ENCODE data around the gene ACTL8.

DNA sequence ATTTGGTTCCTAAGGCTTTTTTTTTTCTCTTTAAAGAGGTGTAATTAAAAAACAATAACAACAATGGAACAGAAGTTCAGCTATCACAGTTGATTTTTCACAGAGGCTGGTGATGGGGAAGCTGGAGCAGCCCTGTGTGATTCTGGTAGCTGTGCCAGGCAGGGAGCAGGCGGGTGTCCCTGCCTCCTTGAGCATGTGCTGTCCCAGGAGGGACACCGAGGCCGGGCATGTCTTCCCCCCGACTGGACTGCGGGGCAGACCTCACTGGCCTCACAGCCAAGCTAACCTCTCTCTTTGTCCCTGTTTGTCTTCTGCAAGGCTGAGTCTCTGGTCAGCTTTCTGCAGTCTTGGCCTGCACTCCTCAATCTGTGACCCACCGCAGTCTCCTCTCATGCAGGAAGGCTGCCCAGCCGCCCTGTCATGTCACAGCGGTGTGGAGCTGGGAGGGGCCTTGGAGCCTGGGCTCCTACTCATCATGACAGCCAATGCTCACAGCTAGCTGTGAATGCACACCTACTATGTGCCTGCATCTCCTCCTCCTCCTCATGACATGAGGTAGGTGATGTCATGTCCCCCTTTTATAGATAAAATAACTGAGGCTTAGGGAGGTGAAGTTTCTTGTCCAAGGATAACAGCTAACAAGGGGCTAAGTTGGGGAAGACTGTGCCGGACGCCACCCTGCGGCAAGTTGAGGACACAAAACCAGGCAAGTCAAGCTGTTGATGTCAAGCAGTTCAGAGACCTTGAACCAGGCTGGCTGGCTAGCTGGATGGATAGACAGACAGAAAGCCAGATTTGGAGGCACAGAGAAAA lies 10.3 kb upstream of the ACTL8 start:
- TF ChIP-seq, protein P1, sequence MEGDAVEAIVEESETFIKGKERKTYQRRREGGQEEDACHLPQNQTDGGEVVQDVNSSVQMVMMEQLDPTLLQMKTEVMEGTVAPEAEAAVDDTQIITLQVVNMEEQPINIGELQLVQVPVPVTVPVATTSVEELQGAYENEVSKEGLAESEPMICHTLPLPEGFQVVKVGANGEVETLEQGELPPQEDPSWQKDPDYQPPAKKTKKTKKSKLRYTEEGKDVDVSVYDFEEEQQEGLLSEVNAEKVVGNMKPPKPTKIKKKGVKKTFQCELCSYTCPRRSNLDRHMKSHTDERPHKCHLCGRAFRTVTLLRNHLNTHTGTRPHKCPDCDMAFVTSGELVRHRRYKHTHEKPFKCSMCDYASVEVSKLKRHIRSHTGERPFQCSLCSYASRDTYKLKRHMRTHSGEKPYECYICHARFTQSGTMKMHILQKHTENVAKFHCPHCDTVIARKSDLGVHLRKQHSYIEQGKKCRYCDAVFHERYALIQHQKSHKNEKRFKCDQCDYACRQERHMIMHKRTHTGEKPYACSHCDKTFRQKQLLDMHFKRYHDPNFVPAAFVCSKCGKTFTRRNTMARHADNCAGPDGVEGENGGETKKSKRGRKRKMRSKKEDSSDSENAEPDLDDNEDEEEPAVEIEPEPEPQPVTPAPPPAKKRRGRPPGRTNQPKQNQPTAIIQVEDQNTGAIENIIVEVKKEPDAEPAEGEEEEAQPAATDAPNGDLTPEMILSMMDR (IDR thresholded peaks at IDR 0.05): no peak
- no peak for TF ChIP-seq POLR2A (IDR thresholded peaks at IDR 0.05)

Measured in esophagus squamous epithelium (tissue), 4 donors.